ENCODE results near the gene CCDC157. TPM values are rescaled to one million over a fixed set of nuclear protein-coding genes. Genes with fewer than 3 reads are reported as not detected.

Gene CCDC157
- total and polyA plus RNA-seq, 2 donors = 2.1 to 3.2 TPM

- H3K27me3 ChIP-seq (ENCODE audit: control insufficient read depth in 2 of 2, insufficient read depth in 1 of 2, low read length in 1 of 2) = peaks cover 0 to 2% of the 10 kb centered on the region in 2 donors
- H3K4me1 ChIP-seq (ENCODE audit: control insufficient read depth in 2 of 2, insufficient read depth in 2 of 2, low read length in 2 of 2) = peaks cover 0 to 4% of the 10 kb centered on the region in 2 donors
- H3K9me3 ChIP-seq (ENCODE audit: control insufficient read depth in 2 of 2, insufficient read depth in 1 of 2, low read length in 1 of 2) = peaks cover 0 to 7% of the 10 kb centered on the region in 2 donors
- 97% methylated on average over 33 of the region's 33 CpGs for WGBS
- H3K4me3 ChIP-seq (ENCODE audit: low read length in 2 of 2) = no peak overlapping the region
- no peaks in the 10 kb centered on the region for H3K36me3 ChIP-seq (ENCODE audit: control insufficient read depth in 2 of 2, insufficient read depth in 2 of 2, low read length in 1 of 2)
- DNase-seq (ENCODE audit: low read depth in 6 of 9, low spot score in 9 of 9) = no peak
- H3K27ac ChIP-seq (ENCODE audit: low read depth in 1 of 2, low read length in 1 of 2) = no peak overlapping the region
Measured at GRCh38 chr22:30373331-30374325, 16.8 kb downstream of the CCDC157 start.

- Histone ChIP-seq H3K4me1 (ENCODE audit: control insufficient read depth in 2 of 2, insufficient read depth in 2 of 2, low read length in 2 of 2) (peaks cover 2 to 16% of the 10 kb centered on the region in 2 donors), H3K36me3 (ENCODE audit: control insufficient read depth in 2 of 2, insufficient read depth in 2 of 2, low read length in 1 of 2) (peaks cover 0 to 3% of the 10 kb centered on the region in 2 donors), H3K27me3 (ENCODE audit: control insufficient read depth in 2 of 2, insufficient read depth in 1 of 2, low read length in 1 of 2) (peaks cover 0 to 2% of the 10 kb centered on the region in 2 donors), H3K9me3 (ENCODE audit: control insufficient read depth in 2 of 2, insufficient read depth in 1 of 2, low read length in 1 of 2) (peaks cover 0 to 7% of the 10 kb centered on the region in 2 donors), H3K27ac (ENCODE audit: low read depth in 1 of 2, low read length in 1 of 2) (no peak overlapping the region), H3K4me3 (ENCODE audit: low read length in 2 of 2) (no peak overlapping the region)
- DNase-seq (ENCODE audit: low read depth in 6 of 9, low spot score in 9 of 9) = no peak
- 97% methylated on average over 13 of the region's 13 CpGs for WGBS
Measured at GRCh38 chr22:30375312-30375849, 18.6 kb downstream of the CCDC157 start.

GRCh38 chr22:30380011-30380410, 23.2 kb downstream of the CCDC157 start:
- H3K4me1 ChIP-seq (ENCODE audit: control insufficient read depth in 2 of 2, insufficient read depth in 2 of 2, low read length in 2 of 2) = peaks cover 21 to 42% of the 10 kb centered on the region in 2 donors
- H3K27ac ChIP-seq (ENCODE audit: low read depth in 1 of 2, low read length in 1 of 2) = no peak overlapping the region
- 97% methylated on average over 20 of the region's 20 CpGs for WGBS
- DNase-seq (ENCODE audit: low read depth in 6 of 9, low spot score in 9 of 9) = no peak
- peaks cover 0 to 5% of the 10 kb centered on the region in 2 donors for H3K27me3 ChIP-seq (ENCODE audit: control insufficient read depth in 2 of 2, insufficient read depth in 1 of 2, low read length in 1 of 2)
- H3K9me3 ChIP-seq (ENCODE audit: control insufficient read depth in 2 of 2, insufficient read depth in 1 of 2, low read length in 1 of 2) = no peaks in the 10 kb centered on the region
- no peak overlapping the region for H3K4me3 ChIP-seq (ENCODE audit: low read length in 2 of 2)
- H3K36me3 ChIP-seq (ENCODE audit: control insufficient read depth in 2 of 2, insufficient read depth in 2 of 2, low read length in 1 of 2) = peaks cover 0 to 3% of the 10 kb centered on the region in 2 donors

GRCh38 chr22:30381264-30381663, 24.5 kb downstream of the CCDC157 start:
- Histone ChIP-seq H3K4me1 (ENCODE audit: control insufficient read depth in 2 of 2, insufficient read depth in 2 of 2, low read length in 2 of 2) (peaks cover 21 to 48% of the 10 kb centered on the region in 2 donors), H3K27me3 (ENCODE audit: control insufficient read depth in 2 of 2, insufficient read depth in 1 of 2, low read length in 1 of 2) (peaks cover 0 to 5% of the 10 kb centered on the region in 2 donors), H3K27ac (ENCODE audit: low read depth in 1 of 2, low read length in 1 of 2) (peak overlapping the region in 1 of 2 donors; percentile 96), H3K9me3 (ENCODE audit: control insufficient read depth in 2 of 2, insufficient read depth in 1 of 2, low read length in 1 of 2) (no peaks in the 10 kb centered on the region), H3K36me3 (ENCODE audit: control insufficient read depth in 2 of 2, insufficient read depth in 2 of 2, low read length in 1 of 2) (peaks cover 0 to 3% of the 10 kb centered on the region in 2 donors), H3K4me3 (ENCODE audit: low read length in 2 of 2) (no peak overlapping the region)
- 8% methylated on average over 12 of the region's 12 CpGs for WGBS
- DNase-seq (ENCODE audit: low read depth in 6 of 9, low spot score in 9 of 9) = peak; percentile 81 to 97 (median 94)

- DNase-seq (ENCODE audit: low read depth in 6 of 9, low spot score in 9 of 9) = no peak
- H3K27ac ChIP-seq (ENCODE audit: low read depth in 1 of 2, low read length in 1 of 2) = no peak overlapping the region
Measured at GRCh38 chr22:30382340-30382739, 25.5 kb downstream of the CCDC157 start.

GRCh38 chr22:30383061-30383460, 26.3 kb downstream of the CCDC157 start:
- peaks cover 22 to 60% of the 10 kb centered on the region in 2 donors for H3K4me1 ChIP-seq (ENCODE audit: control insufficient read depth in 2 of 2, insufficient read depth in 2 of 2, low read length in 2 of 2)
- no peaks in the 10 kb centered on the region for H3K9me3 ChIP-seq (ENCODE audit: control insufficient read depth in 2 of 2, insufficient read depth in 1 of 2, low read length in 1 of 2)
- H3K27ac ChIP-seq (ENCODE audit: low read depth in 1 of 2, low read length in 1 of 2) = no peak overlapping the region
- H3K36me3 ChIP-seq (ENCODE audit: control insufficient read depth in 2 of 2, insufficient read depth in 2 of 2, low read length in 1 of 2) = peaks cover 0 to 3% of the 10 kb centered on the region in 2 donors
- 67% methylated on average over 3 of the region's 3 CpGs for WGBS
- H3K4me3 ChIP-seq (ENCODE audit: low read length in 2 of 2) = no peak overlapping the region
- DNase-seq (ENCODE audit: low read depth in 6 of 9, low spot score in 9 of 9) = no peak
- H3K27me3 ChIP-seq (ENCODE audit: control insufficient read depth in 2 of 2, insufficient read depth in 1 of 2, low read length in 1 of 2) = peaks cover 3 to 5% of the 10 kb centered on the region in 2 donors

More at GRCh38 chr22:30382340-30382739, 25.5 kb downstream of the CCDC157 start:
- WGBS = 98% methylated on average over 5 of the region's 5 CpGs
- Histone ChIP-seq H3K27me3 (ENCODE audit: control insufficient read depth in 2 of 2, insufficient read depth in 1 of 2, low read length in 1 of 2) (peaks cover 5% of the 10 kb centered on the region in 2 donors), H3K4me1 (ENCODE audit: control insufficient read depth in 2 of 2, insufficient read depth in 2 of 2, low read length in 2 of 2) (peaks cover 22 to 55% of the 10 kb centered on the region in 2 donors), H3K36me3 (ENCODE audit: control insufficient read depth in 2 of 2, insufficient read depth in 2 of 2, low read length in 1 of 2) (peaks cover 0 to 3% of the 10 kb centered on the region in 2 donors), H3K4me3 (ENCODE audit: low read length in 2 of 2) (no peak overlapping the region), H3K9me3 (ENCODE audit: control insufficient read depth in 2 of 2, insufficient read depth in 1 of 2, low read length in 1 of 2) (no peaks in the 10 kb centered on the region)

- Histone ChIP-seq H3K4me1 (ENCODE audit: control insufficient read depth in 2 of 2, insufficient read depth in 2 of 2, low read length in 2 of 2) (peaks cover 15 to 42% of the 10 kb centered on the region in 2 donors), H3K9me3 (ENCODE audit: control insufficient read depth in 2 of 2, insufficient read depth in 1 of 2, low read length in 1 of 2) (peaks cover 0 to 11% of the 10 kb centered on the region in 2 donors), H3K27ac (ENCODE audit: low read depth in 1 of 2, low read length in 1 of 2) (no peak overlapping the region), H3K4me3 (ENCODE audit: low read length in 2 of 2) (no peak overlapping the region), H3K36me3 (ENCODE audit: control insufficient read depth in 2 of 2, insufficient read depth in 2 of 2, low read length in 1 of 2) (no peaks in the 10 kb centered on the region), H3K27me3 (ENCODE audit: control insufficient read depth in 2 of 2, insufficient read depth in 1 of 2, low read length in 1 of 2) (peaks cover 3 to 5% of the 10 kb centered on the region in 2 donors)
- peak in 1 of 9 donors; percentile 54 for DNase-seq (ENCODE audit: low read depth in 6 of 9, low spot score in 9 of 9)
- 92% methylated on average over 10 of the region's 10 CpGs for WGBS
Measured at GRCh38 chr22:30385942-30386341, 29.1 kb downstream of the CCDC157 start.

GRCh38 chr22:30386608-30386959, 29.8 kb downstream of the CCDC157 start:
- no peaks in the 10 kb centered on the region for H3K36me3 ChIP-seq (ENCODE audit: control insufficient read depth in 2 of 2, insufficient read depth in 2 of 2, low read length in 1 of 2)
- peaks cover 3 to 5% of the 10 kb centered on the region in 2 donors for H3K27me3 ChIP-seq (ENCODE audit: control insufficient read depth in 2 of 2, insufficient read depth in 1 of 2, low read length in 1 of 2)
- H3K27ac ChIP-seq (ENCODE audit: low read depth in 1 of 2, low read length in 1 of 2) = no peak overlapping the region
- H3K4me1 ChIP-seq (ENCODE audit: control insufficient read depth in 2 of 2, insufficient read depth in 2 of 2, low read length in 2 of 2) = peaks cover 11 to 42% of the 10 kb centered on the region in 2 donors
- no peak for DNase-seq (ENCODE audit: low read depth in 6 of 9, low spot score in 9 of 9)
- H3K9me3 ChIP-seq (ENCODE audit: control insufficient read depth in 2 of 2, insufficient read depth in 1 of 2, low read length in 1 of 2) = peaks cover 0 to 16% of the 10 kb centered on the region in 2 donors
- 44% methylated on average over 10 of the region's 10 CpGs for WGBS
- peak overlapping the region; percentile 39 to 81 for H3K4me3 ChIP-seq (ENCODE audit: low read length in 2 of 2)
